ENCODE measurements around the gene BEST1.
A peak's percentile ranks its signal among the peaks of the same experiment; 100 is the strongest.

BEST1 gene

GRCh38 chr11:61968758-61969390 is 18.7 kb downstream of the BEST1 start:
- H3K27ac ChIP-seq, result peak overlapping the region; percentile 95; the same call in 1 of the 2 replicates
- no peak for TF ChIP-seq CTCF (conservative IDR thresholded peaks at IDR 0.05)

GRCh38 chr11:61969391-61969758 is 19.2 kb downstream of the BEST1 start:
- no peak for TF ChIP-seq CTCF (conservative IDR thresholded peaks at IDR 0.05)
- no peak overlapping the region for H3K27ac ChIP-seq

GRCh38 chr11:61969838-61970662 is 19.9 kb downstream of the BEST1 start:
- no peak overlapping the region for H3K27ac ChIP-seq
- TF ChIP-seq CTCF (conservative IDR thresholded peaks at IDR 0.05), result no peak

GRCh38 chr11:61971248-61972111 is 21.3 kb downstream of the BEST1 start:
- no peak for TF ChIP-seq CTCF (conservative IDR thresholded peaks at IDR 0.05)
- peak overlapping the region; percentile 69 for H3K27ac ChIP-seq

- H3K27ac ChIP-seq, result peak overlapping the region; percentile 69
These were observed 22.0 kb downstream of the BEST1 start for GRCh38 chr11:61972112-61972671.

GRCh38 chr11:61972672-61973475 is 22.7 kb downstream of the BEST1 start:
- peak overlapping the region; percentile 69 for H3K27ac ChIP-seq

More at GRCh38 chr11:61972112-61972671, 22.0 kb downstream of the BEST1 start:
- no peak for TF ChIP-seq CTCF (conservative IDR thresholded peaks at IDR 0.05)

More at GRCh38 chr11:61972672-61973475, 22.7 kb downstream of the BEST1 start:
- no peak for TF ChIP-seq CTCF (conservative IDR thresholded peaks at IDR 0.05)

Data from VCaP (cell line).